Activated naive CD8-positive, alpha-beta T cell treated with anti-CD3 and anti-CD28 coated beads, Interleukin-2, amount 10 ng/mL, durations not matched to agents 7 days and 5 days (primary cell): Measurements from ENCODE around the gene GORAB. TPM values are rescaled to one million over a fixed set of nuclear protein-coding genes. Genes with fewer than 3 reads are reported as not detected.

Source experiments
- total RNA-seq, 2 experiments: library from RNA; stranded (reverse); gene quantifications; one replicate each; pipeline ENCODE4 v1.2.3, GENCODE V29; 2021

GORAB gene
- total RNA-seq, 2 experiments from 2014 or later, result 13.2 to 17.4 TPM

Other genes with a start within 250 kb of the GORAB start
- not detected for gene PRRX1, start 132.0 kb downstream of the GORAB start, total RNA-seq